Neural cell (in vitro differentiated cells): ENCODE data around the gene CACNA1D. TPM values are rescaled to one million over a fixed set of nuclear protein-coding genes. Genes with fewer than 3 reads are reported as not detected.

Source experiments
- H2AFZ ChIP-seq: fragments of 200-600, 300-800 bp; sonication (generic), shearing (Covaris generic); 2 replicates; pipeline ENCODE4 v1.6.0; 2014; ENCODE audit warnings: low read depth, mild to moderate bottlenecking, antibody characterized with exemption, low read length, moderate library complexity
- H3F3A ChIP-seq: fragments of 200-600 bp; shearing (Covaris generic); 2 replicates; pipeline ENCODE4 v1.6.1; 2016; ENCODE audit warnings: mild to moderate bottlenecking, moderate library complexity, mixed read lengths, antibody characterized with exemption, low read length; ENCODE audit not compliant: insufficient read depth, poor library complexity, severe bottlenecking
- H3K27ac ChIP-seq: fragments of 200-600, 300-800 bp; sonication (generic), shearing (Covaris generic); 2 replicates; pipeline ENCODE4 v1.5.1; 2014; ENCODE audit warnings: mild to moderate bottlenecking, low read length, moderate library complexity
- H3K27me3 ChIP-seq: fragments of 300-800, 200-600 bp; sonication (generic), shearing (Covaris generic); 2 replicates; pipeline ENCODE4 v1.6.0; 2014; ENCODE audit warnings: mild to moderate bottlenecking, low read depth, low read length, moderate library complexity; ENCODE audit not compliant: insufficient read depth
- H3K36me3 ChIP-seq: fragments of 300-800, 200-600 bp; sonication (generic), shearing (Covaris generic); 2 replicates; pipeline ENCODE4 v1.5.1; 2014; ENCODE audit warnings: mild to moderate bottlenecking, antibody characterized with exemption, low read length, moderate library complexity; ENCODE audit not compliant: insufficient read depth
- H3K4me2 ChIP-seq: fragments of 300-800, 200-600 bp; sonication (generic), shearing (Covaris generic); 2 replicates; pipeline ENCODE4 v1.6.0; 2014; ENCODE audit warnings: mild to moderate bottlenecking, low read length
- H3K4me3 ChIP-seq: fragments of 300-800, 200-600 bp; sonication (generic), shearing (Covaris generic); 2 replicates; pipeline ENCODE4 v1.5.1; 2014; ENCODE audit warnings: mild to moderate bottlenecking, low read length, moderate library complexity
- H3K79me2 ChIP-seq: fragments of 200-600 bp; shearing (Covaris generic); replicated peaks from 2 replicates; pipeline ENCODE4 v1.6.0; 2014; ENCODE audit warnings: mild to moderate bottlenecking, low read length, moderate library complexity; ENCODE audit not compliant: insufficient read depth
- H3K9ac ChIP-seq: fragments of 300-800, 200-600 bp; sonication (generic), shearing (Covaris generic); 2 replicates; pipeline ENCODE4 v1.6.1; 2016; ENCODE audit warnings: mild to moderate bottlenecking, low read length, mixed read lengths
- H3K9me2 ChIP-seq: fragments of 200-600 bp; shearing (Covaris generic); 2 replicates; pipeline ENCODE4 v1.6.1; 2016; ENCODE audit warnings: mild to moderate bottlenecking, low read length, mixed read lengths; ENCODE audit not compliant: insufficient read depth
- H3K9me3 ChIP-seq: fragments of 200-600, 300-800 bp; sonication (generic), shearing (Covaris generic); 2 replicates; pipeline ENCODE4 v1.6.1; 2016; ENCODE audit warnings: mild to moderate bottlenecking, mixed run types, low read length, moderate library complexity, mixed read lengths
- H4K20me1 ChIP-seq: fragments of 200-600 bp; shearing (Covaris generic); 2 replicates; pipeline ENCODE4 v1.6.1; 2016; ENCODE audit warnings: mild to moderate bottlenecking, mixed run types; ENCODE audit not compliant: insufficient read depth
- EP300 ChIP-seq: fragments of 450-650 bp; conservative IDR thresholded peaks from 2 replicates; pipeline ENCODE4 v1.6.1; 2014; ENCODE audit warnings: antibody characterized with exemption, mild to moderate bottlenecking, moderate library complexity; ENCODE audit not compliant: poor library complexity, severe bottlenecking
- EZH2 ChIP-seq: fragments of 200-600, 300-800 bp; shearing (Covaris generic), sonication (generic); IDR thresholded peaks from 2 replicates; pipeline ENCODE4 v1.6.1; 2014; ENCODE audit warnings: antibody characterized with exemption, low read length, borderline replicate concordance, mild to moderate bottlenecking; ENCODE audit not compliant: insufficient read depth, poor library complexity, severe bottlenecking
- MXI1 ChIP-seq: fragments of 450-650 bp; conservative IDR thresholded peaks from 2 replicates; pipeline ENCODE4 v1.6.1; 2014; ENCODE audit warnings: antibody characterized with exemption, mild to moderate bottlenecking; ENCODE audit not compliant: poor library complexity, severe bottlenecking
- POLR2AphosphoS5 ChIP-seq: IDR thresholded peaks from 2 replicates; pipeline ENCODE4 v1.6.1; 2012
- RAD21 ChIP-seq: fragments of 450-650 bp; conservative IDR thresholded peaks from 2 replicates; pipeline ENCODE4 v1.6.1; 2014; ENCODE audit warnings: antibody characterized with exemption, mild to moderate bottlenecking, moderate library complexity
- SMC3 ChIP-seq: fragments of 450-650 bp; conservative IDR thresholded peaks from 2 replicates; pipeline ENCODE4 v1.6.1; 2014; ENCODE audit warnings: antibody characterized with exemption, mild to moderate bottlenecking, moderate library complexity; ENCODE audit not compliant: poor library complexity
- TAF1 ChIP-seq: IDR thresholded peaks from 2 replicates; pipeline ENCODE4 v1.6.1; 2012; ENCODE audit warnings: low read depth
- polyA plus RNA-seq: library from polyadenylated mRNA; depleted of rRNA; stranded (reverse); fragments of >200 nt; gene quantifications from 2 replicates; pipeline ENCODE4 v1.2.3, GENCODE V29; 2014
- TF ChIP-seq, protein P1 (sequence below): fragments of 450-650 bp; IDR thresholded peaks from 2 replicates; pipeline ENCODE4 v1.5.1; 2014; ENCODE audit warnings: antibody characterized with exemption, mild to moderate bottlenecking, moderate library complexity; ENCODE audit not compliant: poor library complexity, severe bottlenecking
- TF ChIP-seq, protein P2 (sequence below): IDR thresholded peaks from 2 replicates; pipeline ENCODE4 v1.6.1; 2012; ENCODE audit warnings: borderline replicate concordance

Gene CACNA1D
- polyA plus RNA-seq, 1 donor from 2014 or later = 22.5 TPM

DNA sequence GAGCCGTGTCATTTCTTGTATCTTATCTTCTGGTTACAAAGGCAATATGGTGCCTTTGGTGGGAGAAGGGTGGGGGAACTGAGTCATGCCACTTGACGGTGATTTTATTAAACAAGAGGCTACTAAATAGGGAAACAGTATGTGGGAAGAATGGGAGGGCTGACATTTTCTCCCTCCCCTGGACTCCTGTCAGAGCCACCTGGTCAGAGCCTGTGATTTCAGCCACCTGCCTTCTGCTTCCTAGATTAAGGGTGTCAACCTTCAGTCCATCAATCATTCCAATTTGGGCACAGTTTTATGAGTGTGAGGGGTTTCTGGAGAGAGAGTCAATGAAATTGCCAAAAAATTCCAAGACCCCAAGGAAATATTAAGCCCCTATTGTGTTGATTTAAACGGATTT lies 264.4 kb downstream of the CACNA1D start:
- no peaks in the 10 kb centered on the region for H3K9me3 ChIP-seq
- TF ChIP-seq SMC3 = no peak
- TF ChIP-seq EZH2 = no peak
- no peak for TF ChIP-seq TAF1
- no peak for TF ChIP-seq EP300
- TF ChIP-seq RAD21 = no peak
- TF ChIP-seq MXI1 = no peak

DNA sequence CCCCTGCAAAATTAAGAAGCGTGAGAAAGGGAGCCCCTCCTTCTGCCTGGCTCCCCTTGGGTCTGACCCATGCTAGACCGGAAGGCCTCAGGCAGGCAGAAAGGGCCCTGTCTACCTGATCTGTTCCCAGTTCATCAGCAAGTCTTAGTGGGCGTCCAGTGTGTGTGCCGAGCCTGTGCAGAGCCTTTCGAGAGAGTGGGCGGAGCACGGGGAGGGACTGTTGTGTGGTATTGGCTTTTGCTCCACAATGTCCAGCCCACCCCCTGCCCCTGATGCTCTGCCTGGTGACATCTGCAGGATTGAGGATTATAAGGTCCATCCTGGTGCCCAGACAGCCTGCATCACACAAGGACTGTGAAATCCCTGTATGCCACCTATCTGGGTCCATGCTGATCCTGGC lies 268.9 kb downstream of the CACNA1D start:
- TF ChIP-seq, protein P1, sequence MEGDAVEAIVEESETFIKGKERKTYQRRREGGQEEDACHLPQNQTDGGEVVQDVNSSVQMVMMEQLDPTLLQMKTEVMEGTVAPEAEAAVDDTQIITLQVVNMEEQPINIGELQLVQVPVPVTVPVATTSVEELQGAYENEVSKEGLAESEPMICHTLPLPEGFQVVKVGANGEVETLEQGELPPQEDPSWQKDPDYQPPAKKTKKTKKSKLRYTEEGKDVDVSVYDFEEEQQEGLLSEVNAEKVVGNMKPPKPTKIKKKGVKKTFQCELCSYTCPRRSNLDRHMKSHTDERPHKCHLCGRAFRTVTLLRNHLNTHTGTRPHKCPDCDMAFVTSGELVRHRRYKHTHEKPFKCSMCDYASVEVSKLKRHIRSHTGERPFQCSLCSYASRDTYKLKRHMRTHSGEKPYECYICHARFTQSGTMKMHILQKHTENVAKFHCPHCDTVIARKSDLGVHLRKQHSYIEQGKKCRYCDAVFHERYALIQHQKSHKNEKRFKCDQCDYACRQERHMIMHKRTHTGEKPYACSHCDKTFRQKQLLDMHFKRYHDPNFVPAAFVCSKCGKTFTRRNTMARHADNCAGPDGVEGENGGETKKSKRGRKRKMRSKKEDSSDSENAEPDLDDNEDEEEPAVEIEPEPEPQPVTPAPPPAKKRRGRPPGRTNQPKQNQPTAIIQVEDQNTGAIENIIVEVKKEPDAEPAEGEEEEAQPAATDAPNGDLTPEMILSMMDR = no peak
- TF ChIP-seq TAF1 (no peak), EZH2 (no peak), RAD21 (no peak), EP300 (no peak), SMC3 (no peak), MXI1 (no peak), POLR2AphosphoS5 (no peak)
- TF ChIP-seq, protein P2, sequence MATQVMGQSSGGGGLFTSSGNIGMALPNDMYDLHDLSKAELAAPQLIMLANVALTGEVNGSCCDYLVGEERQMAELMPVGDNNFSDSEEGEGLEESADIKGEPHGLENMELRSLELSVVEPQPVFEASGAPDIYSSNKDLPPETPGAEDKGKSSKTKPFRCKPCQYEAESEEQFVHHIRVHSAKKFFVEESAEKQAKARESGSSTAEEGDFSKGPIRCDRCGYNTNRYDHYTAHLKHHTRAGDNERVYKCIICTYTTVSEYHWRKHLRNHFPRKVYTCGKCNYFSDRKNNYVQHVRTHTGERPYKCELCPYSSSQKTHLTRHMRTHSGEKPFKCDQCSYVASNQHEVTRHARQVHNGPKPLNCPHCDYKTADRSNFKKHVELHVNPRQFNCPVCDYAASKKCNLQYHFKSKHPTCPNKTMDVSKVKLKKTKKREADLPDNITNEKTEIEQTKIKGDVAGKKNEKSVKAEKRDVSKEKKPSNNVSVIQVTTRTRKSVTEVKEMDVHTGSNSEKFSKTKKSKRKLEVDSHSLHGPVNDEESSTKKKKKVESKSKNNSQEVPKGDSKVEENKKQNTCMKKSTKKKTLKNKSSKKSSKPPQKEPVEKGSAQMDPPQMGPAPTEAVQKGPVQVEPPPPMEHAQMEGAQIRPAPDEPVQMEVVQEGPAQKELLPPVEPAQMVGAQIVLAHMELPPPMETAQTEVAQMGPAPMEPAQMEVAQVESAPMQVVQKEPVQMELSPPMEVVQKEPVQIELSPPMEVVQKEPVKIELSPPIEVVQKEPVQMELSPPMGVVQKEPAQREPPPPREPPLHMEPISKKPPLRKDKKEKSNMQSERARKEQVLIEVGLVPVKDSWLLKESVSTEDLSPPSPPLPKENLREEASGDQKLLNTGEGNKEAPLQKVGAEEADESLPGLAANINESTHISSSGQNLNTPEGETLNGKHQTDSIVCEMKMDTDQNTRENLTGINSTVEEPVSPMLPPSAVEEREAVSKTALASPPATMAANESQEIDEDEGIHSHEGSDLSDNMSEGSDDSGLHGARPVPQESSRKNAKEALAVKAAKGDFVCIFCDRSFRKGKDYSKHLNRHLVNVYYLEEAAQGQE = no peak
- H3K4me2 ChIP-seq = no peak overlapping the region
- no peaks in the 10 kb centered on the region for H3K36me3 ChIP-seq
- H3K27me3 ChIP-seq = no peaks in the 10 kb centered on the region
- no peak overlapping the region for H3K4me3 ChIP-seq
- H3K27ac ChIP-seq = no peak overlapping the region
- H3F3A ChIP-seq = no peaks in the 10 kb centered on the region
- no peak overlapping the region for H2AFZ ChIP-seq
- H3K9ac ChIP-seq = no peak overlapping the region
- H3K9me3 ChIP-seq = no peaks in the 10 kb centered on the region
- no peaks in the 10 kb centered on the region for H3K79me2 ChIP-seq
- no peaks in the 10 kb centered on the region for H4K20me1 ChIP-seq
- H3K9me2 ChIP-seq = no peaks in the 10 kb centered on the region

More for the DNA sequence above, 264.4 kb downstream of the CACNA1D start:
- Histone ChIP-seq H3K79me2 (no peaks in the 10 kb centered on the region), H3K4me2 (no peak overlapping the region), H3K27ac (no peak overlapping the region), H2AFZ (no peak overlapping the region), H3K36me3 (no peaks in the 10 kb centered on the region), H3K9me2 (no peaks in the 10 kb centered on the region), H3F3A (no peaks in the 10 kb centered on the region), H4K20me1 (no peaks in the 10 kb centered on the region), H3K27me3 (no peaks in the 10 kb centered on the region), H3K9ac (no peak overlapping the region), H3K4me3 (no peak overlapping the region)
